Measurements from ENCODE around the gene POC1A. TPM values are rescaled to one million over a fixed set of nuclear protein-coding genes. Genes with fewer than 3 reads are reported as not detected.

Gene POC1A
- total and polyA plus RNA-seq, 2 of the 8 experiments (the other 6 are each of a cell fraction or from before 2014, with no cell fraction given): 35.7 to 39.2 TPM

DNA sequence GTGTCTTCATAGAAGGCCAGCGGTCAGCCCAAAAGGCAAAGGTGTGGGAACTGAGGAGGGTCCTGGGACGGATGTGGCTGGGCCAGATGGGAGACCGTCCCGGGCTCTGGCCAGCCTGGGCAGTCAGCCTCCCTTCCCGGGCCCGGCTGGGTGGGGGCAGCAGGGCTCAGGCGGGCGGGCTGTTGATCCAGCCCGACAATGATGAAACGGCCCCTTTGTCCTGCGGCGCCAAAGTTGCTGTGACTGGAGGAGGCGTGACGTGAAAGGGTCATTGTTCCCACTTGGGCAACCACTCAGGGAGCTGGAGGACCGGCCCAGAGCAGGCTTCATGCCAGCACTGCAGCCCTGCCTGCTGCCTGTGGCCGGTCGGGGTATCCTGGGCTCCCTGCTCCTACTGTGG, 114.4 kb downstream of the POC1A start (continued):
- TF ChIP-seq, protein P1, sequence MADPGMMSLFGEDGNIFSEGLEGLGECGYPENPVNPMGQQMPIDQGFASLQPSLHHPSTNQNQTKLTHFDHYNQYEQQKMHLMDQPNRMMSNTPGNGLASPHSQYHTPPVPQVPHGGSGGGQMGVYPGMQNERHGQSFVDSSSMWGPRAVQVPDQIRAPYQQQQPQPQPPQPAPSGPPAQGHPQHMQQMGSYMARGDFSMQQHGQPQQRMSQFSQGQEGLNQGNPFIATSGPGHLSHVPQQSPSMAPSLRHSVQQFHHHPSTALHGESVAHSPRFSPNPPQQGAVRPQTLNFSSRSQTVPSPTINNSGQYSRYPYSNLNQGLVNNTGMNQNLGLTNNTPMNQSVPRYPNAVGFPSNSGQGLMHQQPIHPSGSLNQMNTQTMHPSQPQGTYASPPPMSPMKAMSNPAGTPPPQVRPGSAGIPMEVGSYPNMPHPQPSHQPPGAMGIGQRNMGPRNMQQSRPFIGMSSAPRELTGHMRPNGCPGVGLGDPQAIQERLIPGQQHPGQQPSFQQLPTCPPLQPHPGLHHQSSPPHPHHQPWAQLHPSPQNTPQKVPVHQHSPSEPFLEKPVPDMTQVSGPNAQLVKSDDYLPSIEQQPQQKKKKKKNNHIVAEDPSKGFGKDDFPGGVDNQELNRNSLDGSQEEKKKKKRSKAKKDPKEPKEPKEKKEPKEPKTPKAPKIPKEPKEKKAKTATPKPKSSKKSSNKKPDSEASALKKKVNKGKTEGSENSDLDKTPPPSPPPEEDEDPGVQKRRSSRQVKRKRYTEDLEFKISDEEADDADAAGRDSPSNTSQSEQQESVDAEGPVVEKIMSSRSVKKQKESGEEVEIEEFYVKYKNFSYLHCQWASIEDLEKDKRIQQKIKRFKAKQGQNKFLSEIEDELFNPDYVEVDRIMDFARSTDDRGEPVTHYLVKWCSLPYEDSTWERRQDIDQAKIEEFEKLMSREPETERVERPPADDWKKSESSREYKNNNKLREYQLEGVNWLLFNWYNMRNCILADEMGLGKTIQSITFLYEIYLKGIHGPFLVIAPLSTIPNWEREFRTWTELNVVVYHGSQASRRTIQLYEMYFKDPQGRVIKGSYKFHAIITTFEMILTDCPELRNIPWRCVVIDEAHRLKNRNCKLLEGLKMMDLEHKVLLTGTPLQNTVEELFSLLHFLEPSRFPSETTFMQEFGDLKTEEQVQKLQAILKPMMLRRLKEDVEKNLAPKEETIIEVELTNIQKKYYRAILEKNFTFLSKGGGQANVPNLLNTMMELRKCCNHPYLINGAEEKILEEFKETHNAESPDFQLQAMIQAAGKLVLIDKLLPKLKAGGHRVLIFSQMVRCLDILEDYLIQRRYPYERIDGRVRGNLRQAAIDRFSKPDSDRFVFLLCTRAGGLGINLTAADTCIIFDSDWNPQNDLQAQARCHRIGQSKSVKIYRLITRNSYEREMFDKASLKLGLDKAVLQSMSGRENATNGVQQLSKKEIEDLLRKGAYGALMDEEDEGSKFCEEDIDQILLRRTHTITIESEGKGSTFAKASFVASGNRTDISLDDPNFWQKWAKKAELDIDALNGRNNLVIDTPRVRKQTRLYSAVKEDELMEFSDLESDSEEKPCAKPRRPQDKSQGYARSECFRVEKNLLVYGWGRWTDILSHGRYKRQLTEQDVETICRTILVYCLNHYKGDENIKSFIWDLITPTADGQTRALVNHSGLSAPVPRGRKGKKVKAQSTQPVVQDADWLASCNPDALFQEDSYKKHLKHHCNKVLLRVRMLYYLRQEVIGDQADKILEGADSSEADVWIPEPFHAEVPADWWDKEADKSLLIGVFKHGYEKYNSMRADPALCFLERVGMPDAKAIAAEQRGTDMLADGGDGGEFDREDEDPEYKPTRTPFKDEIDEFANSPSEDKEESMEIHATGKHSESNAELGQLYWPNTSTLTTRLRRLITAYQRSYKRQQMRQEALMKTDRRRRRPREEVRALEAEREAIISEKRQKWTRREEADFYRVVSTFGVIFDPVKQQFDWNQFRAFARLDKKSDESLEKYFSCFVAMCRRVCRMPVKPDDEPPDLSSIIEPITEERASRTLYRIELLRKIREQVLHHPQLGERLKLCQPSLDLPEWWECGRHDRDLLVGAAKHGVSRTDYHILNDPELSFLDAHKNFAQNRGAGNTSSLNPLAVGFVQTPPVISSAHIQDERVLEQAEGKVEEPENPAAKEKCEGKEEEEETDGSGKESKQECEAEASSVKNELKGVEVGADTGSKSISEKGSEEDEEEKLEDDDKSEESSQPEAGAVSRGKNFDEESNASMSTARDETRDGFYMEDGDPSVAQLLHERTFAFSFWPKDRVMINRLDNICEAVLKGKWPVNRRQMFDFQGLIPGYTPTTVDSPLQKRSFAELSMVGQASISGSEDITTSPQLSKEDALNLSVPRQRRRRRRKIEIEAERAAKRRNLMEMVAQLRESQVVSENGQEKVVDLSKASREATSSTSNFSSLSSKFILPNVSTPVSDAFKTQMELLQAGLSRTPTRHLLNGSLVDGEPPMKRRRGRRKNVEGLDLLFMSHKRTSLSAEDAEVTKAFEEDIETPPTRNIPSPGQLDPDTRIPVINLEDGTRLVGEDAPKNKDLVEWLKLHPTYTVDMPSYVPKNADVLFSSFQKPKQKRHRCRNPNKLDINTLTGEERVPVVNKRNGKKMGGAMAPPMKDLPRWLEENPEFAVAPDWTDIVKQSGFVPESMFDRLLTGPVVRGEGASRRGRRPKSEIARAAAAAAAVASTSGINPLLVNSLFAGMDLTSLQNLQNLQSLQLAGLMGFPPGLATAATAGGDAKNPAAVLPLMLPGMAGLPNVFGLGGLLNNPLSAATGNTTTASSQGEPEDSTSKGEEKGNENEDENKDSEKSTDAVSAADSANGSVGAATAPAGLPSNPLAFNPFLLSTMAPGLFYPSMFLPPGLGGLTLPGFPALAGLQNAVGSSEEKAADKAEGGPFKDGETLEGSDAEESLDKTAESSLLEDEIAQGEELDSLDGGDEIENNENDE (IDR thresholded peaks at IDR 0.05; ENCODE audit: insufficient replicate concordance, low read length): no peak
- TF ChIP-seq RNF2 (IDR thresholded peaks at IDR 0.05; ENCODE audit: borderline replicate concordance, low read depth, low read length, missing control alignments, poor library complexity, severe bottlenecking) (no peak), RBBP5 (IDR thresholded peaks at IDR 0.05; ENCODE audit: borderline replicate concordance, low read depth, low read length) (no peak), CHD2 (IDR thresholded peaks at IDR 0.05; ENCODE audit: low read length) (no peak)

Measured in H1 (cell line).